Neuronal stem cell (in vitro differentiated cells): Measurements from ENCODE around the gene STK36.

Source experiments
- DNase-seq: peaks from one replicate; pipeline ENCODE4 v3.0.0-alpha.2; 2013; ENCODE audit warnings: low spot score
- H2AFZ ChIP-seq: one replicate; pipeline ENCODE4 v1.6.1; 2013; ENCODE audit warnings: mild to moderate bottlenecking, low read length, inconsistent platforms
- H2AK5ac ChIP-seq: 2 replicates; pipeline ENCODE4 v1.6.1; 2013; ENCODE audit warnings: low read depth, mild to moderate bottlenecking, inconsistent platforms, low read length, moderate library complexity, mixed read lengths
- H2BK120ac ChIP-seq: 2 replicates; pipeline ENCODE4 v1.6.1; 2013; ENCODE audit warnings: low read depth, mild to moderate bottlenecking, inconsistent platforms, low read length, moderate library complexity, mixed read lengths
- H2BK12ac ChIP-seq: one replicate; pipeline ENCODE4 v1.6.1; 2013; ENCODE audit warnings: low read length, inconsistent platforms
- H2BK15ac ChIP-seq: 2 replicates; pipeline ENCODE4 v1.6.1; 2013; ENCODE audit warnings: mild to moderate bottlenecking, low read length, inconsistent platforms, mixed read lengths
- H2BK5ac ChIP-seq: one replicate; pipeline ENCODE4 v1.6.1; 2013; ENCODE audit warnings: inconsistent platforms, mild to moderate bottlenecking, low read length, moderate library complexity
- H3K14ac ChIP-seq: one replicate; pipeline ENCODE4 v1.6.1; 2013; ENCODE audit warnings: low read length, inconsistent platforms
- H3K18ac ChIP-seq: 2 replicates; pipeline ENCODE4 v1.6.1; 2013; ENCODE audit warnings: low read length, inconsistent platforms
- H3K23ac ChIP-seq: 2 replicates; pipeline ENCODE4 v1.6.1; 2013; ENCODE audit warnings: low read depth, mild to moderate bottlenecking, mixed read lengths, low read length, inconsistent platforms; ENCODE audit not compliant: poor library complexity
- H3K27ac ChIP-seq: replicated peaks from 3 replicates; pipeline ENCODE4 v1.5.1; 2013; ENCODE audit warnings: low read length, inconsistent platforms
- H3K27me3 ChIP-seq, 3 experiments: 2 replicates each; pipeline ENCODE4 v1.6.1; 2013; ENCODE audit warnings: low read length in 3 of 3, mild to moderate bottlenecking in 2 of 3, inconsistent platforms in 1 of 3, low read depth in 1 of 3, mixed read lengths in 1 of 3, moderate library complexity in 1 of 3; ENCODE audit not compliant: control insufficient read depth in 3 of 3, insufficient read depth in 3 of 3
- H3K36me3 ChIP-seq, 2 donors: replicated peaks in 1 of 2; 2 replicates each; pipeline ENCODE4 v1.6.1; 2013; ENCODE audit warnings: low read length in 2 of 2; ENCODE audit not compliant: control insufficient read depth in 2 of 2, insufficient read depth in 2 of 2
- H3K4ac ChIP-seq: 2 replicates; pipeline ENCODE4 v1.6.1; 2013; ENCODE audit warnings: inconsistent platforms, mild to moderate bottlenecking, low read length, moderate library complexity
- H3K4me1 ChIP-seq, 2 donors: 1 replicate in 1 of 2; 2 replicates in 1 of 2; pipeline ENCODE4 v1.6.1; 2013; ENCODE audit warnings: low read length in 2 of 2, low read depth in 1 of 2; ENCODE audit not compliant: control insufficient read depth in 2 of 2, insufficient read depth in 1 of 2
- H3K4me2 ChIP-seq: one replicate; pipeline ENCODE4 v1.6.1; 2013; ENCODE audit warnings: mild to moderate bottlenecking, low read length, inconsistent platforms; ENCODE audit not compliant: insufficient read depth, poor library complexity, severe bottlenecking
- H3K4me3 ChIP-seq, 2 donors: 2 replicates each; pipeline ENCODE4 v1.5.1; 2013; ENCODE audit warnings: low read length in 2 of 2, mild to moderate bottlenecking in 2 of 2, inconsistent platforms in 1 of 2, moderate library complexity in 1 of 2
- H3K79me1 ChIP-seq: one replicate; pipeline ENCODE4 v1.6.1; 2013; ENCODE audit warnings: low read depth, mild to moderate bottlenecking, inconsistent platforms, low read length, moderate library complexity
- H3K9ac ChIP-seq: one replicate; pipeline ENCODE4 v1.6.1; 2013; ENCODE audit warnings: mild to moderate bottlenecking, low read depth, low read length, inconsistent platforms; ENCODE audit not compliant: poor library complexity
- H3K9me3 ChIP-seq, 2 donors: replicated peaks in 1 of 2; 2 replicates each; pipeline versions ENCODE3 to v1.6.1; 2013; ENCODE audit warnings: low read length in 2 of 2, mild to moderate bottlenecking in 2 of 2, inconsistent platforms in 1 of 2, low read depth in 1 of 2, mixed read lengths in 1 of 2, moderate library complexity in 1 of 2; ENCODE audit not compliant: control insufficient read depth in 2 of 2, insufficient read depth in 1 of 2
- H4K8ac ChIP-seq: one replicate; pipeline ENCODE4 v1.6.1; 2013; ENCODE audit warnings: low read depth, mild to moderate bottlenecking, inconsistent platforms, low read length, moderate library complexity
- H4K91ac ChIP-seq: one replicate; pipeline ENCODE4 v1.6.1; 2013; ENCODE audit warnings: low read length, low read depth, mild to moderate bottlenecking, inconsistent platforms; ENCODE audit not compliant: poor library complexity
- WGBS, 2 donors: extraction: QIAGEN DNeasy Blood & Tissue Kit; methylation state at CpG; one replicate each; pipeline ENCODE4 v1.1.7; 2013; ENCODE audit warnings: missing lambda C conversion rate in 2 of 2, mixed read lengths in 1 of 2; ENCODE audit not compliant: insufficient read length in 2 of 2, insufficient replicate concordance in 1 of 2; ENCODE audit errors: extremely low coverage in 2 of 2; 5-methylcytosine and 5-hydroxymethylcytosine counted together

The STK36 gene

GRCh38 chr2:218645126-218645525, 26.8 kb upstream of the STK36 start:
- no peak overlapping the region for H3K27ac ChIP-seq

GRCh38 chr2:218648088-218648786, 23.6 kb upstream of the STK36 start:
- H3K4ac ChIP-seq = no peak overlapping the region

More at GRCh38 chr2:218645126-218645525, 26.8 kb upstream of the STK36 start:
- Histone ChIP-seq H3K79me1 (peaks cover 5% of the 10 kb centered on the region), H3K4me3 (no peak overlapping the region), H2AK5ac (no peak overlapping the region), H3K36me3 (peaks cover 68 to 95% of the 10 kb centered on the region in 2 donors), H4K8ac (no peak overlapping the region), H2BK12ac (no peak overlapping the region), H2BK15ac (no peak overlapping the region), H3K9ac (no peak overlapping the region), H3K18ac (no peak overlapping the region), H3K4me1 (no peaks in the 10 kb centered on the region), H2BK120ac (no peak overlapping the region), H3K4me2 (no peak overlapping the region), H3K4ac (no peak overlapping the region), H3K23ac (no peak overlapping the region), H3K27me3 (no peaks in the 10 kb centered on the region), H2AFZ (no peak overlapping the region), H3K14ac (no peak overlapping the region), H4K91ac (no peak overlapping the region), H2BK5ac (no peak overlapping the region), H3K9me3 (no peaks in the 10 kb centered on the region)
- WGBS, 2 donors = no CpG with 5 or more reads among the region's 1 CpG
- DNase-seq = no peak

GRCh38 chr2:218648787-218649100, 23.1 kb upstream of the STK36 start:
- H3K79me1 ChIP-seq = peaks cover 3% of the 10 kb centered on the region
- H2AFZ ChIP-seq = no peak overlapping the region
- no peak overlapping the region for H4K91ac ChIP-seq
- H2BK15ac ChIP-seq = no peak overlapping the region
- H4K8ac ChIP-seq = no peak overlapping the region
- no peak overlapping the region for H2AK5ac ChIP-seq
- no peaks in the 10 kb centered on the region for H3K9me3 ChIP-seq
- no peak for DNase-seq
- no peak overlapping the region for H2BK5ac ChIP-seq
- WGBS, 2 donors = no CpG with 5 or more reads among the region's 11 CpGs
- no peak overlapping the region for H2BK12ac ChIP-seq
- H2BK120ac ChIP-seq = no peak overlapping the region
- no peaks in the 10 kb centered on the region for H3K4me1 ChIP-seq
- no peak overlapping the region for H3K4ac ChIP-seq
- no peak overlapping the region for H3K4me3 ChIP-seq
- no peak overlapping the region for H3K23ac ChIP-seq
- no peak overlapping the region for H3K9ac ChIP-seq
- no peak overlapping the region for H3K14ac ChIP-seq
- H3K36me3 ChIP-seq = peaks cover 55 to 97% of the 10 kb centered on the region in 2 donors
- no peak overlapping the region for H3K4me2 ChIP-seq
- H3K18ac ChIP-seq = no peak overlapping the region
- H3K27me3 ChIP-seq = no peaks in the 10 kb centered on the region
- H3K27ac ChIP-seq = no peak overlapping the region

More at GRCh38 chr2:218648088-218648786, 23.6 kb upstream of the STK36 start:
- no peak overlapping the region for H3K9ac ChIP-seq
- peaks cover 3% of the 10 kb centered on the region for H3K79me1 ChIP-seq
- no peak overlapping the region for H2AK5ac ChIP-seq
- no peaks in the 10 kb centered on the region for H3K9me3 ChIP-seq
- no peak overlapping the region for H3K14ac ChIP-seq
- no peak overlapping the region for H3K4me2 ChIP-seq
- peaks cover 58 to 97% of the 10 kb centered on the region in 2 donors for H3K36me3 ChIP-seq
- H2BK5ac ChIP-seq = no peak overlapping the region
- no peak overlapping the region for H3K27ac ChIP-seq
- no peak overlapping the region for H4K8ac ChIP-seq
- no peak overlapping the region for H3K23ac ChIP-seq
- peak; percentile 35 for DNase-seq
- no peak overlapping the region for H2BK120ac ChIP-seq
- no peak overlapping the region for H2AFZ ChIP-seq
- H3K27me3 ChIP-seq = no peaks in the 10 kb centered on the region
- H2BK12ac ChIP-seq = no peak overlapping the region
- WGBS, 2 donors = no CpG with 5 or more reads among the region's 9 CpGs
- H3K4me1 ChIP-seq = no peaks in the 10 kb centered on the region
- no peak overlapping the region for H2BK15ac ChIP-seq
- no peak overlapping the region for H4K91ac ChIP-seq
- H3K4me3 ChIP-seq = no peak overlapping the region
- H3K18ac ChIP-seq = no peak overlapping the region

- Histone ChIP-seq H3K4ac (no peak overlapping the region), H4K8ac (no peak overlapping the region), H3K18ac (no peak overlapping the region), H3K23ac (no peak overlapping the region), H3K27ac (no peak overlapping the region), H3K14ac (no peak overlapping the region), H2BK15ac (no peak overlapping the region), H3K79me1 (peaks cover 4% of the 10 kb centered on the region), H2BK120ac (no peak overlapping the region), H3K4me2 (no peak overlapping the region), H2BK12ac (no peak overlapping the region), H4K91ac (no peak overlapping the region), H3K9me3 (no peaks in the 10 kb centered on the region), H3K9ac (no peak overlapping the region), H2BK5ac (no peak overlapping the region), H2AFZ (no peak overlapping the region), H3K4me3 (no peak overlapping the region), H3K36me3 (peaks cover 31 to 76% of the 10 kb centered on the region in 2 donors), H2AK5ac (no peak overlapping the region), H3K4me1 (peaks cover 3 to 4% of the 10 kb centered on the region in 2 donors), H3K27me3 (no peaks in the 10 kb centered on the region)
- WGBS, 2 donors = no CpG with 5 or more reads among the region's 2 CpGs
- no peak for DNase-seq
Measured at GRCh38 chr2:218655751-218656150, 16.1 kb upstream of the STK36 start.
